HuH-7 (cell line): ENCODE results near the gene FSIP1.
"Not testable (repeated sequence)": the region's sequence is repeated elsewhere in the genome, so short reads cannot be mapped to it uniquely, and the experiment has no call there.

Experiments used
- DNase-seq: peaks from one replicate; pipeline ENCODE4 v3.0.0; 2011; ENCODE audit warnings: low spot score

The FSIP1 gene

GRCh38 chr15:39782441-39783138, at the start of gene FSIP1:
Gene FSIP1 (minus strand): TSS chr15:39782841. CDS start chr15:39776524, 6,317 bp downstream.
- peak; percentile 83 for DNase-seq

GRCh38 chr15:39830166-39830565, 47.5 kb upstream of the FSIP1 start:
- no peak for DNase-seq

- DNase-seq, result no peak
Observed at GRCh38 chr15:39828374-39828931, 45.8 kb upstream of the FSIP1 start.

- no peak for DNase-seq
Observed at GRCh38 chr15:39826975-39827374, 44.3 kb upstream of the FSIP1 start.

- DNase-seq, result no peak
Observed at GRCh38 chr15:39823634-39824033, 41.0 kb upstream of the FSIP1 start.

GRCh38 chr15:39820050-39820602, 37.5 kb upstream of the FSIP1 start:
- no peak for DNase-seq

GRCh38 chr15:39819533-39819932, 36.9 kb upstream of the FSIP1 start:
- no peak for DNase-seq

- DNase-seq, result no peak
Observed at GRCh38 chr15:39817892-39818291, 35.3 kb upstream of the FSIP1 start.

GRCh38 chr15:39814489-39814888, 31.8 kb upstream of the FSIP1 start:
- no peak for DNase-seq

GRCh38 chr15:39812651-39813050, 30.0 kb upstream of the FSIP1 start:
- not testable (repeated sequence) for DNase-seq

- no peak for DNase-seq
Observed at GRCh38 chr15:39808909-39809308, 26.3 kb upstream of the FSIP1 start.

- DNase-seq, result no peak
Observed at GRCh38 chr15:39807791-39808190, 25.1 kb upstream of the FSIP1 start.

- DNase-seq, result no peak
Observed at GRCh38 chr15:39804026-39804425, 21.4 kb upstream of the FSIP1 start.

GRCh38 chr15:39803016-39803415, 20.4 kb upstream of the FSIP1 start:
- DNase-seq, result no peak

- DNase-seq, result peak; percentile 47
Observed at GRCh38 chr15:39801641-39802309, 19.1 kb upstream of the FSIP1 start.

- no peak for DNase-seq
Observed at GRCh38 chr15:39799552-39800011, 16.9 kb upstream of the FSIP1 start.

- no peak for DNase-seq
Observed at GRCh38 chr15:39798382-39798781, 15.7 kb upstream of the FSIP1 start.

- no peak for DNase-seq
Observed at GRCh38 chr15:39797407-39797806, 14.8 kb upstream of the FSIP1 start.

GRCh38 chr15:39796601-39797000, 14.0 kb upstream of the FSIP1 start:
- DNase-seq, result no peak

GRCh38 chr15:39795486-39795885, 12.8 kb upstream of the FSIP1 start:
- no peak for DNase-seq

GRCh38 chr15:39794954-39795353, 12.3 kb upstream of the FSIP1 start:
- DNase-seq, result no peak

GRCh38 chr15:39793923-39794322, 11.3 kb upstream of the FSIP1 start:
- no peak for DNase-seq

GRCh38 chr15:39792844-39793335, 10.2 kb upstream of the FSIP1 start:
- DNase-seq, result no peak
